Measurements from ENCODE around the gene METTL13. TPM values are rescaled to one million over a fixed set of nuclear protein-coding genes. Genes with fewer than 3 reads are reported as not detected.

METTL13 gene
- total and polyA plus RNA-seq, 2 of the 4 experiments (the other 2 are of a cell fraction): 25.1 to 26.3 TPM

DNA sequence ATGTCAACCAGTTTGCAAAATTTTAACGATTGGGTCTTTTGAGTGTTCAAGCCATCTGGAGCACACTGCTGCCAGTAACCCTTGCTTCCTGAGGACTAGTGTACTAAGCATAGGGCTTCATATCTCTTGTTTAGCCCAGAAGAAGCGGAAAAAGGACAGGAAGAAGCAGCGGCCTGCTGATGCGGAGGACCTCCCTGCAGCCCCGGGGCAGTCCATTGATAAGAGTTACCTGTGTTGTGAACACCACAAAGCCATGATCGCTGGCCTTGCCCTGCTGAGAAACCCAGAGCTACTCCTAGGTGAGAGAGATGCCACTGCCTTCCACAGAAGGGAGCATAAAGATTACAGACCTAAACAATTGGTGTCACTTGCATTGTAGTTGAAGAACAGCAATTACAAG lies 8.9 kb downstream of the METTL13 start:
- Histone ChIP-seq H2AK5ac (ENCODE audit: low read depth, low read length) (no peak overlapping the region), H2AK9ac (replicated peaks; ENCODE audit: low read depth, low read length, poor library complexity) (no peak overlapping the region), H3K23ac (ENCODE audit: low read depth, low read length) (no peak overlapping the region), H4K5ac (ENCODE audit: low read depth, low read length) (no peak overlapping the region), H2BK15ac (ENCODE audit: low read depth, low read length) (no peak overlapping the region), H2AFZ (replicated peaks; ENCODE audit: low read length, poor library complexity) (no peak overlapping the region), H3K18ac (ENCODE audit: low read depth, low read length) (no peak overlapping the region), H2BK5ac (ENCODE audit: low read depth, low read length, poor library complexity, severe bottlenecking) (no peak overlapping the region), H3K4me2 (ENCODE audit: low read depth, low read length) (no peak overlapping the region), H3K9ac (ENCODE audit: low read depth, low read length) (no peak overlapping the region), H3K4ac (ENCODE audit: low read depth, low read length) (no peak overlapping the region), H3K79me1 (ENCODE audit: low read depth in 1 of 2, low read length in 2 of 2) (peaks cover 18 to 48% of the 10 kb centered on the region in 2 experiments), H2BK120ac (ENCODE audit: low read depth, low read length) (no peak overlapping the region), H4K8ac (ENCODE audit: low read depth in 2 of 2, low read length in 2 of 2) (no peak overlapping the region), H3K4me3 (ENCODE audit: insufficient read depth, low read depth, low read length) (no peak overlapping the region), H3K27me3 (ENCODE audit: control insufficient read depth, insufficient read depth, low read length) (no peaks in the 10 kb centered on the region), H4K20me1 (ENCODE audit: insufficient read depth, low read length) (no peaks in the 10 kb centered on the region), H3K9me1 (ENCODE audit: insufficient read depth, low read length) (peaks cover 6% of the 10 kb centered on the region; the same call in 1 of the 2 replicates), H4K91ac (ENCODE audit: insufficient read depth, low read depth, low read length) (no peak overlapping the region), H3K36me3 (ENCODE audit: control insufficient read depth, insufficient read depth, low read length) (peaks cover 48% of the 10 kb centered on the region), H3K9me3 (ENCODE audit: control insufficient read depth, insufficient read depth, low read length) (no peaks in the 10 kb centered on the region), H3K14ac (replicated peaks; ENCODE audit: low read depth, low read length) (no peak overlapping the region), H3K4me1 (ENCODE audit: control insufficient read depth, insufficient read depth, low read length) (peaks cover 5% of the 10 kb centered on the region; the same call in 1 of the 2 replicates), H3K56ac (ENCODE audit: extremely low read depth, insufficient read depth, low read length) (no peak overlapping the region), H3K27ac (ENCODE audit: insufficient read depth, low read length) (no peak overlapping the region), H2BK20ac (ENCODE audit: low read depth, low read length) (no peak overlapping the region)
- ChIA-PET POLR2A (ENCODE audit: unreplicated experiment) (no interaction called here), CTCF (no interaction called here)
- in situ Hi-C loops (cut with MboI; ENCODE audit: low sequenced_read_pairs) (no loop called here), intact Hi-C loops (cut with micrococcal nuclease) (no loop called here), dilution Hi-C loops (cut with HindIII; ENCODE audit: low sequenced_read_pairs, unreplicated experiment) (no loop called here)
- DNase-seq (no peak), ATAC-seq (ENCODE audit: low read depth) (no peak)
- no peak for TF ChIP-seq FOS (IDR thresholded peaks at IDR 0.05; ENCODE audit: low read depth, low read length)
- TF ChIP-seq POLR2A (IDR thresholded peaks at IDR 0.05; ENCODE audit: low read depth, low read length): no peak
- TF ChIP-seq BHLHE40 (IDR thresholded peaks at IDR 0.05; ENCODE audit: low read depth, low read length): no peak
- TF ChIP-seq RCOR1 (IDR thresholded peaks at IDR 0.05; ENCODE audit: insufficient replicate concordance, low read length): no peak
- TF ChIP-seq, protein P1, sequence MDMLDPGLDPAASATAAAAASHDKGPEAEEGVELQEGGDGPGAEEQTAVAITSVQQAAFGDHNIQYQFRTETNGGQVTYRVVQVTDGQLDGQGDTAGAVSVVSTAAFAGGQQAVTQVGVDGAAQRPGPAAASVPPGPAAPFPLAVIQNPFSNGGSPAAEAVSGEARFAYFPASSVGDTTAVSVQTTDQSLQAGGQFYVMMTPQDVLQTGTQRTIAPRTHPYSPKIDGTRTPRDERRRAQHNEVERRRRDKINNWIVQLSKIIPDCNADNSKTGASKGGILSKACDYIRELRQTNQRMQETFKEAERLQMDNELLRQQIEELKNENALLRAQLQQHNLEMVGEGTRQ (IDR thresholded peaks at IDR 0.05; ENCODE audit: low read depth, low read length): no peak
- TF ChIP-seq MAFK (IDR thresholded peaks at IDR 0.05; ENCODE audit: low read depth, low read length): no peak
- WGBS, 2 experiments (ENCODE audit: extremely low coverage in 2 of 2, insufficient read length in 1 of 2): 97% methylated on average over 3 of the region's 6 CpGs; no CpG with 5 or more reads in 1 of the 2 experiments
- BruUV-seq (replicated peaks): no TSS peak
